Neutrophil (primary cell): ENCODE measurements around the gene MBTPS1.

Source experiments
- H3K27ac ChIP-seq: fragments of 200-600 bp; sonication (generic); 2 replicates; pipeline ENCODE4 v1.5.1; 2016; ENCODE audit warnings: mild to moderate bottlenecking, moderate library complexity
- H3K27me3 ChIP-seq: fragments of 200-600 bp; sonication (generic); 2 replicates; pipeline ENCODE4 v1.6.0; 2016; ENCODE audit warnings: mild to moderate bottlenecking
- H3K36me3 ChIP-seq: fragments of 200-600 bp; sonication (generic); 2 replicates; pipeline ENCODE4 v1.5.1; 2017
- H3K4me1 ChIP-seq, 2 experiments: fragments of 200-600 bp in 1 of 2; sonication (generic) in 1 of 2; 1 replicate in 1 of 2; 2 replicates in 1 of 2; pipeline versions ENCODE4 v1.5.1 to v1.6.1; 2013 to 2016; ENCODE audit warnings: low read depth in 1 of 2, low read length in 1 of 2, mild to moderate bottlenecking in 1 of 2, moderate library complexity in 1 of 2; ENCODE audit not compliant: control insufficient read depth in 1 of 2, insufficient read depth in 1 of 2
- H3K4me3 ChIP-seq, 2 experiments: fragments of 200-600 bp in 1 of 2; sonication (generic) in 1 of 2; 1 replicate in 1 of 2; 2 replicates in 1 of 2; pipeline ENCODE4 v1.5.1; 2013 to 2016; ENCODE audit warnings: low read depth in 1 of 2, low read length in 1 of 2, mild to moderate bottlenecking in 1 of 2, moderate library complexity in 1 of 2
- H3K9me3 ChIP-seq: fragments of 200-600 bp; sonication (generic); 2 replicates; pipeline ENCODE4 v1.5.1; 2016
- CTCF ChIP-seq: fragments of 200-600 bp; sonication (generic); IDR thresholded peaks from 2 replicates; pipeline ENCODE4 v1.5.1; 2016; ENCODE audit warnings: antibody characterized with exemption

Gene MBTPS1

GRCh38 chr16:84045818-84046470 is 70.8 kb downstream of the MBTPS1 start:
- H3K4me1 ChIP-seq: no peaks in the 10 kb centered on the region
- peaks cover 48% of the 10 kb centered on the region for H3K27me3 ChIP-seq
- no peak overlapping the region for H3K27ac ChIP-seq
- H3K9me3 ChIP-seq: no peaks in the 10 kb centered on the region
- no peak for TF ChIP-seq CTCF
- H3K4me3 ChIP-seq: no peak overlapping the region
- peaks cover 22% of the 10 kb centered on the region for H3K36me3 ChIP-seq

- Histone ChIP-seq H3K4me1 (no peaks in the 10 kb centered on the region), H3K4me3 (no peak overlapping the region), H3K36me3 (peaks cover 18% of the 10 kb centered on the region), H3K27ac (no peak overlapping the region), H3K27me3 (peaks cover 55% of the 10 kb centered on the region), H3K9me3 (no peaks in the 10 kb centered on the region)
- TF ChIP-seq CTCF: no peak
Measured at GRCh38 chr16:84045001-84045817, 71.5 kb downstream of the MBTPS1 start.

- Histone ChIP-seq H3K27ac (no peak overlapping the region), H3K27me3 (peaks cover 64% of the 10 kb centered on the region), H3K4me3 (no peak overlapping the region), H3K4me1 (no peaks in the 10 kb centered on the region), H3K9me3 (no peaks in the 10 kb centered on the region), H3K36me3 (peaks cover 7% of the 10 kb centered on the region)
- peak; percentile 32 for TF ChIP-seq CTCF
Measured at GRCh38 chr16:84044118-84044488, 72.6 kb downstream of the MBTPS1 start.

- peaks cover 2% of the 10 kb centered on the region for H3K36me3 ChIP-seq
- no peaks in the 10 kb centered on the region for H3K4me1 ChIP-seq
- no peak overlapping the region for H3K4me3 ChIP-seq
- H3K9me3 ChIP-seq: no peaks in the 10 kb centered on the region
- no peak for TF ChIP-seq CTCF
- peaks cover 69% of the 10 kb centered on the region for H3K27me3 ChIP-seq
- no peak overlapping the region for H3K27ac ChIP-seq
Measured at GRCh38 chr16:84043486-84044117, 73.1 kb downstream of the MBTPS1 start.

- no peaks in the 10 kb centered on the region for H3K36me3 ChIP-seq
- no peak overlapping the region for H3K4me3 ChIP-seq
- H3K27ac ChIP-seq: no peak overlapping the region
- H3K4me1 ChIP-seq: no peaks in the 10 kb centered on the region
- H3K9me3 ChIP-seq: no peaks in the 10 kb centered on the region
- TF ChIP-seq CTCF: no peak
- peaks cover 76% of the 10 kb centered on the region for H3K27me3 ChIP-seq
Measured at GRCh38 chr16:84042879-84043485, 73.8 kb downstream of the MBTPS1 start.
